Osteocyte (in vitro differentiated cells): Measurements from ENCODE around the gene SUSD1. TPM values are rescaled to one million over a fixed set of nuclear protein-coding genes. Genes with fewer than 3 reads are reported as not detected.
A peak's percentile ranks its signal among the peaks of the same experiment; 100 is the strongest.

Source experiments
- DNase-seq: peaks from one replicate; pipeline ENCODE4 v3.0.0; 2021; ENCODE audit warnings: mixed read lengths; ENCODE audit not compliant: unreplicated experiment; ENCODE audit errors: extremely low spot score
- H3K27ac Mint-ChIP-seq: one replicate; pipeline ENCODE4 v1.8.0; 2021; ENCODE audit warnings: mild to moderate bottlenecking, mixed read lengths; ENCODE audit not compliant: unreplicated experiment
- H3K27me3 Mint-ChIP-seq: one replicate; pipeline ENCODE4 v1.8.0; 2021; ENCODE audit warnings: mixed read lengths; ENCODE audit not compliant: unreplicated experiment
- H3K36me3 Mint-ChIP-seq: one replicate; pipeline ENCODE4 v1.8.0; 2021; ENCODE audit warnings: mixed read lengths; ENCODE audit not compliant: unreplicated experiment
- H3K4me1 Mint-ChIP-seq: one replicate; pipeline ENCODE4 v1.8.0; 2021; ENCODE audit warnings: mixed read lengths; ENCODE audit not compliant: unreplicated experiment
- H3K4me3 Mint-ChIP-seq: one replicate; pipeline ENCODE4 v1.8.0; 2021; ENCODE audit warnings: mild to moderate bottlenecking, moderate library complexity, mixed read lengths; ENCODE audit not compliant: unreplicated experiment
- H3K9me3 Mint-ChIP-seq: one replicate; pipeline ENCODE4 v1.8.0; 2021; ENCODE audit warnings: mixed read lengths; ENCODE audit not compliant: unreplicated experiment
- total RNA-seq: library from RNA; stranded (reverse); gene quantifications from 2 replicates; pipeline ENCODE4 v1.2.1, GENCODE V29; 2021
- TF ChIP-seq, protein P1 (sequence below): fragments of 200-600 bp; sonication (generic); IDR thresholded peaks from 2 replicates; pipeline ENCODE4 v1.5.0; 2021; ENCODE audit warnings: antibody characterized with exemption, mild to moderate bottlenecking, moderate library complexity

The SUSD1 gene
- total RNA-seq, 1 donor from 2014 or later, result 13.4 TPM

DNA sequence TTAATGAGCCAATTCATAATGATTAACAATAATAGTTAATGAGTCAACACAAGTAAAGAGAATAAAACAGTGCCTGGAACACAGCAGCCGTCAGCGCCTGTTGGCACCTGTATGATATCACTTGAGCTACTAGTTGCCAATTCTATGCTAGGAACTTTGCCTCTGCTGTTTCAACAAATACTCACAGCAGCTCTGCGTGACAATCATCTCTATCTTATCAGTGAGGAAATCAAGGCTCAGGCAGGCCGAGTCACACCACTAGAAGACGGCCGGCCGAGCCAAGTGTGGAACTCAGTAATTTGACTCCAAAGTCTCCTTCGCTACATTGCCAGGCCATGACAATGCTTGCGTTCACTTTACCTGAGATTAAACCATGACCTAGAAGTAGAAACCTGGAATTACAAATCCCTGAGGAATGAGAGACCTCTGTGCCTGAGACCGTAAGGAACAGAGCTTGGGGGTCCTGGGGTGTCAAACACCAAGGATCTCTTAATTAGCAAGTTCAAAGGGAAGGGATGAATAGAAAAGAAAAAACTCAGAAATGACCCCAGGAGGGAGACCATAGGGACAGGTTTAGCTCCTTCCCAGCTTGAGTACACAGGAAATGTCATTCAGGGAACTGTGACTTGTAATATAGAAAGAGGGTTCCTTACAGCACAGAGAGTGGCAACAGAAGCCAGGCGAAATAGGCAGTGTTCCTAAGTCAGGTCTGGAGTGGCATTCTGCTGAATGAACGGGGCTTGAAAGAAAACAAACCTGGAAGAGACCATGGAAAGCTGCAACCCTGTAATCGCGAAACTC lies 109.1 kb downstream of the SUSD1 start:
- Mint-ChIP-seq H3K4me3 (no peak overlapping the region), H3K36me3 (peaks cover 4% of the 10 kb centered on the region), H3K4me1 (peaks cover 15% of the 10 kb centered on the region), H3K27ac (no peak overlapping the region), H3K27me3 (no peaks in the 10 kb centered on the region), H3K9me3 (no peaks in the 10 kb centered on the region)
- DNase-seq, result no peak
- TF ChIP-seq, protein P1, sequence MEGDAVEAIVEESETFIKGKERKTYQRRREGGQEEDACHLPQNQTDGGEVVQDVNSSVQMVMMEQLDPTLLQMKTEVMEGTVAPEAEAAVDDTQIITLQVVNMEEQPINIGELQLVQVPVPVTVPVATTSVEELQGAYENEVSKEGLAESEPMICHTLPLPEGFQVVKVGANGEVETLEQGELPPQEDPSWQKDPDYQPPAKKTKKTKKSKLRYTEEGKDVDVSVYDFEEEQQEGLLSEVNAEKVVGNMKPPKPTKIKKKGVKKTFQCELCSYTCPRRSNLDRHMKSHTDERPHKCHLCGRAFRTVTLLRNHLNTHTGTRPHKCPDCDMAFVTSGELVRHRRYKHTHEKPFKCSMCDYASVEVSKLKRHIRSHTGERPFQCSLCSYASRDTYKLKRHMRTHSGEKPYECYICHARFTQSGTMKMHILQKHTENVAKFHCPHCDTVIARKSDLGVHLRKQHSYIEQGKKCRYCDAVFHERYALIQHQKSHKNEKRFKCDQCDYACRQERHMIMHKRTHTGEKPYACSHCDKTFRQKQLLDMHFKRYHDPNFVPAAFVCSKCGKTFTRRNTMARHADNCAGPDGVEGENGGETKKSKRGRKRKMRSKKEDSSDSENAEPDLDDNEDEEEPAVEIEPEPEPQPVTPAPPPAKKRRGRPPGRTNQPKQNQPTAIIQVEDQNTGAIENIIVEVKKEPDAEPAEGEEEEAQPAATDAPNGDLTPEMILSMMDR, result no peak

DNA sequence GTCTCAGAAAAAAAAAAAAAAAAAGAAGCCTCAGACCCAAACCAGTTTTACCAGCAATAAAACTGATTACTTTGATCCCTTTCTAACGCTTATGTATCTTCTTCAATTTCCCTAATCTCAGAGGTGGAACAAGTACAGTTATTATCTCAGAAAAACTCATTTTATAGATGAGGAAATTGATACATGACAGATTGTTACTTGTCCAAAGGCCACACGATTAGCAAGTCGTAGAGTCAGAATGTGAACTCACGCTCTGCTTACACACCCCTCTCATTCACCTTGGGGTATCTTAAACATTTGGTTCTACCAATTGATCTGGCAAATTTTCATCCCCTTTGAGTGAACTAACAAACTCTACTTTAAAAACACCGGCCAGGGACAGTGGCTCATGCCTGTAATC lies 110.2 kb downstream of the SUSD1 start:
- DNase-seq, result no peak
- peaks cover 22% of the 10 kb centered on the region for H3K4me1 Mint-ChIP-seq

DNA sequence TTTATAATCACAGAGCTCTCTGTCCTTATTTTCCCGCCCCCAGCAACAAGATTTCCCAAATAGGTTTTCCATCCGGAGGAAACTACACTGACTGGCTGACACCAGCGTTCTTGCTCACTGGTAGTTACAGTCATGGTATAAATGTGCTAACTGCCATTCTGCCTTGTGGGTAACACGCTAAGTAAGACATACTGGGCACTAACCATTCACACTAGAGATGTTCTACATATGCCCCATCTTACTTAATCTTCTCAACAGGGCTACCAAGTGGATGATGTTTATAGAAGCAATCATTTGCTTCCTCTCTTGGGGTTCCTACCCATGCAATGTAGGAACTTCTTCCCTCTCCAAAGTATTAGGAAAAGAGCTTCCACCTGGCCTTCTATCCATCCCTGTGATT lies 111.5 kb downstream of the SUSD1 start:
- Mint-ChIP-seq H3K4me1 (peaks cover 34% of the 10 kb centered on the region), H3K9me3 (no peaks in the 10 kb centered on the region), H3K36me3 (peaks cover under 1% of the 10 kb centered on the region), H3K27ac (no peak overlapping the region), H3K27me3 (no peaks in the 10 kb centered on the region), H3K4me3 (no peak overlapping the region)
- TF ChIP-seq, protein P1, result no peak
- DNase-seq, result no peak

More for the DNA sequence above, 110.2 kb downstream of the SUSD1 start:
- TF ChIP-seq, protein P1, result no peak
- Mint-ChIP-seq H3K4me3 (no peak overlapping the region), H3K36me3 (peaks cover 4% of the 10 kb centered on the region), H3K27ac (no peak overlapping the region), H3K27me3 (no peaks in the 10 kb centered on the region), H3K9me3 (no peaks in the 10 kb centered on the region)

DNA sequence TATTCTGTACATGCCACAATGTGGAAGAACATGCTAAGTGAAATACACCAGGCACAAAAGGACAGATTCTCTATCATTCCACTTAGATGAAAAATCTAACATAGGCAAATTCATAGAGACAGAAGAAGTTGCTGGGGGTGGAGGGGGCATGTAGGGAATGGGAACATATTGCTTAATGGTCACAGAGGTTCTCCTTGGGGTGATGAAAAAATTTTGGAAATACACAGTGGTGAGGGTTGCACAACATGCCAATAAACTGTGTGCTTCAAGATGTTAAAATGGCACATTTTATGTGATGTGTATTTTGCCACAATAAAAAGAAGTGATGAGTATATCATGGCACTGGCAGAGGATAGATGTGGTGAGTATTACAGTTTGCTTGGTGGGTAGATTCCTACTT lies 111.9 kb downstream of the SUSD1 start:
- peaks cover 36% of the 10 kb centered on the region for H3K4me1 Mint-ChIP-seq
- TF ChIP-seq, protein P1, result no peak

DNA sequence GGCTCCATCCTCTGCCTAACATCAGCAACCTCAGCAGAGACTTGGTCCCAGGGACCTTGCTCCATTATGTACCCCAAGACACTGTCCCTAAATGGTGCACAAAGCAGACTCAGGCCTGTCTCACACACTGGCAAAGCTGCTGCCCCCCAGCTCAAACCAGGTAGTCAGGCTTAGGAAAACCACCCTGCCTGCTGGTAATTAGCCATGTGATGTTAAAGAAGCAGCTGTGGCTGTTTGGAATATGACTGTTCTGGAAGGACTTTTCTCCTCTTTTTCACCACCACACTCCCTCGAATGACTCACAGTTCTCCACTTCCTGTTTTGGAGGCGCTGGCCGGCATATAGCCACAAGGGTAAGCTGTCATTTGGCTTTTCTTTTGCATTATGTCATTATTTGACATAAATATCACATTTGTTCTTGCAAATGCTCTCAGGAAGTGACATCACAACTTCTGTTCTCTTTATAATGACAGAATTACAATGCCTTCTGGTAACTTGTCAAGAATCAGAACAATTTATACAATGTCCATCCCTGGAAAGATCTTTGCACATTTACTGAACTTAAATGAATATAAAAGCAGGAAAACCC lies 113.9 kb downstream of the SUSD1 start:
- H3K4me3 Mint-ChIP-seq, result no peak overlapping the region
- no peaks in the 10 kb centered on the region for H3K27me3 Mint-ChIP-seq
- H3K36me3 Mint-ChIP-seq, result peaks cover 6% of the 10 kb centered on the region
- DNase-seq, result no peak
- no peaks in the 10 kb centered on the region for H3K9me3 Mint-ChIP-seq
- H3K27ac Mint-ChIP-seq, result peak overlapping the region; percentile 91
- peaks cover 36% of the 10 kb centered on the region for H3K4me1 Mint-ChIP-seq
- TF ChIP-seq, protein P1, result no peak

More for the DNA sequence above, 111.9 kb downstream of the SUSD1 start:
- H3K9me3 Mint-ChIP-seq, result no peaks in the 10 kb centered on the region
- no peak overlapping the region for H3K4me3 Mint-ChIP-seq
- H3K27me3 Mint-ChIP-seq, result no peaks in the 10 kb centered on the region
- H3K36me3 Mint-ChIP-seq, result no peaks in the 10 kb centered on the region
- H3K27ac Mint-ChIP-seq, result no peak overlapping the region
- DNase-seq, result no peak
